Fibroblast of skin of right quadriceps (primary cell): ENCODE measurements around the gene TBC1D16.
"Not testable (repeated sequence)": the region's sequence is repeated elsewhere in the genome, so short reads cannot be mapped to it uniquely, and the experiment has no call there.

Experiments
- DNase-seq: peaks from one replicate; pipeline ENCODE4 v3.0.0-alpha.2; 2013

The TBC1D16 gene

GRCh38 chr17:79969906-79970305, 65.8 kb downstream of the TBC1D16 start:
- DNase-seq, result no peak

- DNase-seq, result no peak
Observed at GRCh38 chr17:79968116-79968515, 67.6 kb downstream of the TBC1D16 start.

- DNase-seq, result no peak
Observed at GRCh38 chr17:79966681-79967080, 69.0 kb downstream of the TBC1D16 start.

GRCh38 chr17:79965806-79966205, 69.9 kb downstream of the TBC1D16 start:
- DNase-seq, result no peak

GRCh38 chr17:79962467-79962866, 73.2 kb downstream of the TBC1D16 start:
- DNase-seq, result not testable (repeated sequence)

GRCh38 chr17:79961567-79961966, 74.1 kb downstream of the TBC1D16 start:
- not testable (repeated sequence) for DNase-seq

- DNase-seq, result no peak
Observed at GRCh38 chr17:79960788-79961522, 74.7 kb downstream of the TBC1D16 start.

GRCh38 chr17:79959042-79959441, 76.6 kb downstream of the TBC1D16 start:
- DNase-seq, result no peak

- no peak for DNase-seq
Observed at GRCh38 chr17:79956853-79957252, 78.8 kb downstream of the TBC1D16 start.

- not testable (repeated sequence) for DNase-seq
Observed at GRCh38 chr17:79956441-79956735, 79.3 kb downstream of the TBC1D16 start.

GRCh38 chr17:79955691-79956440, 79.8 kb downstream of the TBC1D16 start:
- no peak for DNase-seq

- DNase-seq, result no peak
Observed at GRCh38 chr17:79955167-79955549, 80.5 kb downstream of the TBC1D16 start.

- DNase-seq, result no peak
Observed at GRCh38 chr17:79954281-79955166, 81.1 kb downstream of the TBC1D16 start.

- DNase-seq, result no peak
Observed at GRCh38 chr17:79953335-79953734, 82.3 kb downstream of the TBC1D16 start.

GRCh38 chr17:79952901-79953300, 82.8 kb downstream of the TBC1D16 start:
- no peak for DNase-seq

- no peak for DNase-seq
Observed at GRCh38 chr17:79952265-79952877, 83.3 kb downstream of the TBC1D16 start.

GRCh38 chr17:79951361-79952264, 84.1 kb downstream of the TBC1D16 start:
- DNase-seq, result peak; percentile 68

- no peak for DNase-seq
Observed at GRCh38 chr17:79950751-79951150, 84.9 kb downstream of the TBC1D16 start.

- no peak for DNase-seq
Observed at GRCh38 chr17:79950306-79950705, 85.4 kb downstream of the TBC1D16 start.

- DNase-seq, result no peak
Observed at GRCh38 chr17:79949656-79950209, 85.9 kb downstream of the TBC1D16 start.

- DNase-seq, result no peak
Observed at GRCh38 chr17:79948945-79949655, 86.6 kb downstream of the TBC1D16 start.
